Right lung (tissue), 5 donors: ENCODE results near the gene BEAN1. TPM values are rescaled to one million over a fixed set of nuclear protein-coding genes. Genes with fewer than 3 reads are reported as not detected.
A peak's percentile ranks its signal among the peaks of the same experiment; 100 is the strongest.

ENCODE experiments used
- DNase-seq, 2 donors: peaks; one replicate each; pipeline ENCODE4 v3.0.0-alpha.2; 2013
- polyA plus RNA-seq, 5 donors: library from polyadenylated mRNA; unstranded; fragments of 120-200 nt; gene quantifications; one replicate each; pipeline versions ENCODE4 v1.2.1 to v1.2.3, GENCODE V29; 2013; ENCODE audit warnings: inconsistent platforms in 1 of 5, low replicate concordance in 1 of 5; ENCODE audit not compliant: insufficient read length in 5 of 5, insufficient read depth in 1 of 5

The BEAN1 gene
- polyA plus RNA-seq, 5 donors = 9.0 to 12.7 (median 10.6) TPM

- DNase-seq = no peak
Measured at GRCh38 chr16:66416939-66417700, 10.0 kb upstream of the BEAN1 start.

GRCh38 chr16:66418165-66418962 is 8.7 kb upstream of the BEAN1 start:
- no peak for DNase-seq

- no peak for DNase-seq
Measured at GRCh38 chr16:66419527-66419926, 7.6 kb upstream of the BEAN1 start.

- DNase-seq = no peak
Measured at GRCh38 chr16:66420396-66420795, 6.7 kb upstream of the BEAN1 start.

GRCh38 chr16:66421891-66422290 is 5.2 kb upstream of the BEAN1 start:
- no peak for DNase-seq

- DNase-seq = no peak
Measured at GRCh38 chr16:66422366-66422765, 4.7 kb upstream of the BEAN1 start.

GRCh38 chr16:66423177-66423576 is 3.9 kb upstream of the BEAN1 start:
- no peak for DNase-seq

GRCh38 chr16:66425651-66426050 is 1.4 kb upstream of the BEAN1 start:
- no peak for DNase-seq

- DNase-seq = no peak
Measured at GRCh38 chr16:66426112-66427035, 721 bp upstream of the BEAN1 start.

GRCh38 chr16:66427871-66428681 is 981 bp downstream of the BEAN1 start:
- DNase-seq = peak in 1 of 2 donors; percentile 24

- DNase-seq = no peak
Measured at GRCh38 chr16:66428682-66429251, 1.7 kb downstream of the BEAN1 start.

GRCh38 chr16:66429290-66429962 is 2.3 kb downstream of the BEAN1 start:
- no peak for DNase-seq

- DNase-seq = no peak
Measured at GRCh38 chr16:66430214-66430613, 3.1 kb downstream of the BEAN1 start.

- no peak for DNase-seq
Measured at GRCh38 chr16:66431760-66432159, 4.7 kb downstream of the BEAN1 start.

- no peak for DNase-seq
Measured at GRCh38 chr16:66432429-66432828, 5.3 kb downstream of the BEAN1 start.

- no peak for DNase-seq
Measured at GRCh38 chr16:66434619-66435430, 7.7 kb downstream of the BEAN1 start.

- no peak for DNase-seq
Measured at GRCh38 chr16:66435896-66436295, 8.8 kb downstream of the BEAN1 start.

- no peak for DNase-seq
Measured at GRCh38 chr16:66437391-66437945, 10.4 kb downstream of the BEAN1 start.

GRCh38 chr16:66438536-66438935 is 11.4 kb downstream of the BEAN1 start:
- DNase-seq = no peak
